ENCODE data around the gene HERPUD1. TPM values are rescaled to one million over a fixed set of nuclear protein-coding genes. Genes with fewer than 3 reads are reported as not detected.

The HERPUD1 gene
- total and polyA plus RNA-seq, 2 of the 8 experiments (the other 6 are each of a cell fraction or from before 2014, with no cell fraction given): 23.3 to 34.7 TPM

GRCh38 chr16:56898847-56899246 lies 33.1 kb upstream of the HERPUD1 start:
- H3K79me2 ChIP-seq (ENCODE audit: control insufficient read depth in 1 of 2, insufficient read depth in 2 of 2, low read length in 2 of 2): no peaks in the 10 kb centered on the region
- H2AFZ ChIP-seq (ENCODE audit: low read length): no peak overlapping the region
- ChIA-PET POLR2A (ENCODE audit: partially characterized antibody) (no interaction called here), CTCF (ENCODE audit: partially characterized antibody) (no interaction called here)
- no peak overlapping the region for H2AK5ac ChIP-seq (ENCODE audit: low read depth, low read length)
- H3K27ac ChIP-seq (ENCODE audit: low read depth, low read length): no peak overlapping the region
- H3K79me1 ChIP-seq (ENCODE audit: low read depth, low read length): no peaks in the 10 kb centered on the region
- peaks cover 0 to 3% (median 0%) of the 10 kb centered on the region in 4 experiments; a peak in 1 of 7 replicates for H3K4me1 ChIP-seq (replicated peaks in 1 of 4; ENCODE audit: control insufficient read depth in 3 of 4, insufficient read depth in 4 of 4, low read length in 3 of 4)
- no peak overlapping the region for H4K91ac ChIP-seq (replicated peaks; ENCODE audit: insufficient read length, low read length)
- H3K36me3 ChIP-seq (ENCODE audit: control insufficient read depth in 2 of 4, insufficient read depth in 4 of 4, low read length in 3 of 4): no peaks in the 10 kb centered on the region
- no peak overlapping the region for H3K14ac ChIP-seq (ENCODE audit: insufficient read length)
- no peak overlapping the region for H2BK5ac ChIP-seq (ENCODE audit: low read depth, low read length)
- H2BK120ac ChIP-seq (replicated peaks; ENCODE audit: low read depth, low read length): no peak overlapping the region
- H3K23me2 ChIP-seq (ENCODE audit: low read depth, low read length): no peaks in the 10 kb centered on the region
- H4K8ac ChIP-seq (ENCODE audit: extremely low read depth, insufficient read depth, low read length): no peak overlapping the region
- no peak overlapping the region for H2BK15ac ChIP-seq (ENCODE audit: low read length)
- WGBS, 2 experiments (ENCODE audit: extremely low coverage in 1 of 2, insufficient coverage in 1 of 2, insufficient read length in 1 of 2, insufficient replicate concordance in 2 of 2, low coverage in 1 of 2, low lambda C conversion rate in 2 of 2, missing lambda C conversion rate in 1 of 2): 84% methylated on average over 8 of the region's 8 CpGs; no CpG with 5 or more reads in 1 of the 2 experiments
- H4K5ac ChIP-seq (ENCODE audit: insufficient read length, low read depth, low read length): no peak overlapping the region
- H3K23ac ChIP-seq (ENCODE audit: insufficient read length): no peak overlapping the region
- H3K9me3 ChIP-seq (ENCODE audit: insufficient read depth in 2 of 2, low read depth in 1 of 2, low read length in 1 of 2): no peaks in the 10 kb centered on the region
- H2BK12ac ChIP-seq (ENCODE audit: low read depth, low read length): no peak overlapping the region
- H3K4me3 ChIP-seq (ENCODE audit: extremely low read depth in 1 of 4, insufficient read depth in 2 of 4, low read depth in 3 of 4, low read length in 4 of 4): no peak overlapping the region
- DNase-seq (ENCODE audit: low read depth in 1 of 2, low spot score in 2 of 2) (no peak), FAIRE-seq (no peak)
- no peak overlapping the region for H2BK20ac ChIP-seq (ENCODE audit: low read length)
- no peaks in the 10 kb centered on the region for H4K20me1 ChIP-seq (replicated peaks in 1 of 2; ENCODE audit: control insufficient read depth in 1 of 2, insufficient read depth in 2 of 2, low read length in 2 of 2)
- H3K4me2 ChIP-seq (ENCODE audit: insufficient read depth in 1 of 2, low read depth in 2 of 2, low read length in 2 of 2): no peak overlapping the region
- H3K56ac ChIP-seq (replicated peaks; ENCODE audit: insufficient read length, low read depth, low read length): no peak overlapping the region
- no peak overlapping the region for H3K9ac ChIP-seq (replicated peaks in 1 of 4; ENCODE audit: extremely low read depth in 1 of 4, low read depth in 3 of 4, low read length in 3 of 4)
- no peak overlapping the region for H3K18ac ChIP-seq (ENCODE audit: extremely low read depth, low read length)
- no peak overlapping the region for H3K4ac ChIP-seq (replicated peaks; ENCODE audit: insufficient read length, low read depth, low read length)
- H3K27me3 ChIP-seq (replicated peaks in 1 of 4; ENCODE audit: control insufficient read depth in 3 of 4, extremely low read depth in 1 of 4, insufficient read depth in 3 of 4, low read length in 3 of 4): no peaks in the 10 kb centered on the region
- no peak for TF ChIP-seq RXRA (IDR thresholded peaks at IDR 0.05; ENCODE audit: insufficient read depth, low read depth, low read length)
